GM19099 (cell line): ENCODE results near the gene PDE9A.

Experiments
- POLR2A ChIP-seq: IDR thresholded peaks from 3 replicates; pipeline ENCODE4 v1.6.1; 2011; ENCODE audit warnings: low read depth; ENCODE audit not compliant: insufficient read length; ENCODE audit errors: extremely low read depth

PDE9A gene

DNA sequence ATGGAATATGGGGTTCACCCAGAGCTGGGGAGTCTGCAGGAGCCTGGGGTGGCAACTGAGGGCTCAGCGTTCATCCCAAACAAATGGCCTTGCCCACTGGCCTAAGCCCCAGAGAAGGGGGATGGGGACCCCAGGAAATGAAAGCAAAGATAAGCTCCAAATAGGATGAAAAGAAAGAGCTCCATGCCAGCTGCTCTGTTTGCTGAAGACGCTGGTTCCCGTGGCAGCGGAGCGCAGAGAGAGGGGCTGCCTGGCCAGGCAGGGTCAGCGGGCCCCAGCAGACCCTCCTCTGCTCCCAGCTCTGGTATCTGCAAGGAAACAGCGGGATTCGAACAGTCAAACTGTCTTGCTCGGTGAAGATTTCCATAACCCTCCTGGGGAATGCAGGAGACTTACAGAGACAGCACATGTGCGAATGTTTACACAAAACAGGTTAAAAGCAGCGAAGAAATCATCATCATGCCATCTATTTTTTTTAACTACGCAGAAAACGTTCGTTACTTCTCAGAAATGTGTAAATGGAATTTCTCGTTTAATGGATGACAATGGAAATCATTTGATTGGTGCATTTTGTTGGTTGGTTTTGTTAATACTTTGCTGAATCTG lies 94.4 kb downstream of the PDE9A start:
- no peak for TF ChIP-seq POLR2A

DNA sequence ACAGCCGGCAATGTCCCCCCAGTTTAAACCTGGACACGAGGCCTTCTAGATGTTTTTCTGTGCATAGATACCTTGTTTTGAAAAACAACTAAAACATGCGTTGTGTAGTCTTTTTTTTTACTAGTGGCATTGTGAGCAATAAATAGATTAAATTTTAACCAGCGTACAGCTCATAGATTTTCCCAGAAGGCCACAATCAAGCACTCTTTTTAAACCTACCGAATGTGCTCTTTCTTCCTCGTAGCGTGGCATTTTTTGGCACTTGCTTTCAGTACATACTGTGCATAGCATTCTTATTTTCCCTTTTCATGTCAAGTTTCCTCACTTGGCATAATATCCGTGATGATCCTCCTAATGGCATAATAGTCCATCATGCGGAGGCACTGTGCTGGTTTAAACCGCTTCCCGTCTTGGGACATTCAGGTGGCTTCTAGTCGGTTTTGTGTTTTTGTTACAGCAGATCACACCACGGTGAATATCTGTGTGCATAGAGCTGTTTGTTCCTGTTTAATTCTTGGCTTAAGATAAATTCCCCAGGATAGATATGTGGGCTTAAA lies 95.3 kb downstream of the PDE9A start:
- no peak for TF ChIP-seq POLR2A

DNA sequence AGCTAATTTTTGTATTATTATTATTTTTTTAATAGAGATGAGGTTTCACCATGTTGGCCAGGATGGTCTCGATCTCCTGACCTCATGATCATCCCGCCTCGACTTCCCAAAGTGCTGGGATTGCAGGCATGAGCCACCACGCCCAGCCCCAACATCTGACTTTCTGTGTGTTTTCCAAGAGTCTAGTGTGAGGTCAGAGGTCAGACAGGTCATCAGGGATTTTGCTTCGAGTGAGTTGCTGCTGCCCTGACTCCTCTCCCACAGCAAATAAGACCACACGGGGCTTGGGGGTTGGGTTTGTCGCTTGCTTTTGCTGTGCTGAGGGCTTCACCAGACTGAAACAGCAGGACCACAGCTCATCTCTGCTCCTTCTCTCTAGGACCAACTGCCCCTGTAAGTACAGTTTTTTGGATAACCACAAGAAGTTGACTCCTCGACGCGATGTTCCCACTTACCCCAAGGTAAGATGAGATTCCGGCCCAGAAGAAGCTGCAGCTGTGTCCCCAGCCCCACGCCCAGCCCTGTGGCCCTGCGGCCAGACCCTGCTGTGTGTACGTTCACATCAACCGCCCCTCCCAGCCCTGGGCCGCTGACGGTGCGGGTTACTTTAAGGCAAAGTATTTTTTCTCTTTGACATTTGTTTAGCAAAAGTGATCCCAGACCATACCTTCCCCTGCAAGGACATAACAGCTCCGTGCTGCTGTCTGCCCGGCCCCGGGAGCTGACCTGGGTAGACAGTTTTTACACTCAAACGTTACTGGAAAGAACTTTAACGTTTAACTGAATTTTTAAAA lies 97.5 kb downstream of the PDE9A start:
- TF ChIP-seq POLR2A: no peak

DNA sequence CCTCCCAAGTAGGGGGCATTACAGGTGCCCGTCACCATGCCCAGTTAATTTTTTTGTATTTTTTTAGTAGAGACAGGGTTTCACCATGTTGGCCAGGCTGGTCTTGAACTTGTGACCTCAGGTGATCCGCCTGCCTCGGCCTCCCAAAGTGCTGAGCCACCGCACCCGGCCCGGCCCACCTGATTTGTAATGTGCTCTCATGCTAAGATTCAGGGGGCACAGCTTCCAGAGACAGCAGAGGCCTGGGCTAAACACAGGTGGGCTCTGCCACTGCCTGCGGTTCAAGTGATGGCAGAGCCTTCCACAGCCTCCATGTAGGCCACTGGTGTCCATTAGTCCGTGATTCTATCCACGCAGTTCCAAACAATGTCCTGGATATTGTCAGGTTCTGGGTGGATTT lies 98.4 kb downstream of the PDE9A start:
- TF ChIP-seq POLR2A: no peak

DNA sequence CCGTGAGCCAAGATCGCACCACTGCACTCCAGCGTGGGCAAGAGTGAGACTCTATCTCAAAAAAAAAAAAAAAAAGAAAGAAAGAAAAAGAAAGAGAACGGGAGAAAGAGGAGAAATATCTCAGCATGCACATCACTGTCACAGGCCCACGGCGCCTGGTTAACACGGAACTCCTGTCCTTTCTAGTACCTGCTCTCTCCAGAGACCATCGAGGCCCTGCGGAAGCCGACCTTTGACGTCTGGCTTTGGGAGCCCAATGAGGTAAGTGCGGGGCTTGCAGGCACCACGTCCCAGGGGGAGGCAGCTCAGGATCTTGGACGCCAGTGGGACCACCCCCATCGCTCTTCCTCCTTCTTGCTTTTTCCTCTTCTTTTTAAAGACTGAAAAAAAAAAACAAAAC lies 100.4 kb downstream of the PDE9A start:
- TF ChIP-seq POLR2A: no peak

DNA sequence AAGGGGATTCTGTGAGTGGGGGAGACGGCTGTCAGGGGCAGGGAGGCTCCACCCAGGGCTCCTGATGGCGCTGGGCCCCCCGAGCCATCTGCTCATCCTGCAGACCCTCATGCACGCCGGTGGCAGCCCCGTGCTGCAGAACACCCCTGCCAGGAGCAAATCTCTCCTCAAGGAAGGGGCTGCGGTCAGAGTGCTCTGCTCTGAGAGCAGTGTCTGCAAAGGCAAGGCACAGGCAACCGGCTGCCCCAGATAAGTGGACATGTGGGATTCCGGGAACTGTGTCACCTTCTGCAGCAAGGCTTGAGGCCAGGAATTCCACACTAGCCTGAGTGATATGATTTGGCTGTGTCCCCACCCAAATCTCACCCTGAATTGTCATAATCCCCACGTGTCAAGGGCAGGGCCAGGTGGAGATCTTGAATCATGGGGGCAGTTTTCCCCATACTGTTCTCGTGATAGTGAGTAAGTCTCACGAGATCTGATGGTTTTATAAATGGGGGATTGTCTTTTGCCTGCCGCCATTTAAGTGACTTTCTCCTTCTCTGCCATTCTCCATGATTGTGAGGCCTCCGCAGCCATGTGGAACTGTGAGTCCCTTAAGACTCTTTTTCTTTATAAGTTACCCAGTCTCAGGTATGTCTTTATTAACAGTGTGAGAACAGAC lies 101.0 kb downstream of the PDE9A start:
- TF ChIP-seq POLR2A: no peak

DNA sequence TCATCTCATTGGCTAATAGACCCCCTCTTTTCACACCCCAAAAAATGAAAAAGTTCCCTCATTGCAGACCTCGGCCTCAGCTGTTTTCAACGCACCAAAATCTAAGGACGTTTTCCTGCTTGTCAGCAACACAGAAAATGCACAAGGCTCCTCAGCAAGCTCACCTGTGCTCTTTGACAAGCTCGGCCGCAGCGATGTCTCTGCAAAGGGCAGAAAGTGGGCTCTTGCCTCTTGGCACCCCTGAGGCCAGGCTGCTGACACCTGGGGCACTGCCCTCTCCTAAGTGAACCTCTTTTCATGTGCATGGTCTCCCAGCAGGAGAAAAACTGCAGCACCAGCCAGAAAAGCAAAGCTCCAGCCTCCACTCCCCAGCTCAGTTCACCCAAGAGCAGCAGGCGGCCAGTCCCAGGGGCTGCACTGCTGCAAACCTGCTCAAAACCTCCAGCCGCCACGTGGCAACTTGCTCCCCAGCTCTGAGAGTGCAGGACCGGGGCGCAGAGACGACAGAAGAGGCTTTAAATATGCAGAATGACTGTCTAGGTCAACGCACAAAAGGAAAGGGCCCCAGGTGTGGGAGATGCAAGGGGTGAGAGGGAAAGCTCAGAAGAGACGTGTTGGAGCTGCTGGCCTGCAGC lies 101.7 kb downstream of the PDE9A start:
- no peak for TF ChIP-seq POLR2A

DNA sequence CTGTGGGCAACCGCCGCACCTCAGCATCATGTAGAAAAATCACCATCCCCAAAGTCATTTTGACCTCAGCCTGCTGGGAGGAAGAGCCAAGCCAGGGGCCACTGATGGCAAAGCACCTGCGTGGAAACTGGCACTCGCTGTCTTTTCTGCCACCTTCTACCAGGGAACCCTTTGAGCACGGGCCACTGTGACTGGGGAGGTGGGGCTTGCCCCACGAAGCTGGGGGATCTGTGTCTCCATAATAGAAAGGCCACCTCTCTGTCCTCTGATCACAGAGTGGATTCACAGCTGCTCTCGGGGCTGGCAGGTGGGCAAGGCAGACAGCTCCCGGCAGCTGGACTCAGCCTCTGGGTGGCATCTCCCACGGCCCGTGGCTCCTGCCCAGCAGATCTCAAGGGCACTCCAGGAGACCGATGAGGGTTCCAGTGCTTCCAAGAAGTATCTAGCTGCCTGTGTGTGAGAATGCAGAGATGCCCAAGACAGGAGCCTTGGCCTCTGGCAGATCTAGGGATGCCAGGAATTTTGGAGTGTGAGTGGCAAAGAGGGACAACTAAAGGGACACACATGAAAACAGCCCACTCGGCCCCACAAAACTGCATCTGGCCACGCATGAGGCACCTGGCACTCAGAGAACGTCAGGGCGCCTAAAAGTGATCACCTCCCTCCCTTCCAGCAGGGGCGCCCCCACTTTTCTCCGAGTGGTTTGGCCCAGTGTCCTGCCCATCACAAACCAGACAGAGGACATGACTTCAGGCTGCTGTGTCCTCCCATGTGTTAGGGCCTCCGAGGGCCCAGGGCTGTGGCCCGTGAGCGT lies 102.6 kb downstream of the PDE9A start:
- TF ChIP-seq POLR2A: no peak

DNA sequence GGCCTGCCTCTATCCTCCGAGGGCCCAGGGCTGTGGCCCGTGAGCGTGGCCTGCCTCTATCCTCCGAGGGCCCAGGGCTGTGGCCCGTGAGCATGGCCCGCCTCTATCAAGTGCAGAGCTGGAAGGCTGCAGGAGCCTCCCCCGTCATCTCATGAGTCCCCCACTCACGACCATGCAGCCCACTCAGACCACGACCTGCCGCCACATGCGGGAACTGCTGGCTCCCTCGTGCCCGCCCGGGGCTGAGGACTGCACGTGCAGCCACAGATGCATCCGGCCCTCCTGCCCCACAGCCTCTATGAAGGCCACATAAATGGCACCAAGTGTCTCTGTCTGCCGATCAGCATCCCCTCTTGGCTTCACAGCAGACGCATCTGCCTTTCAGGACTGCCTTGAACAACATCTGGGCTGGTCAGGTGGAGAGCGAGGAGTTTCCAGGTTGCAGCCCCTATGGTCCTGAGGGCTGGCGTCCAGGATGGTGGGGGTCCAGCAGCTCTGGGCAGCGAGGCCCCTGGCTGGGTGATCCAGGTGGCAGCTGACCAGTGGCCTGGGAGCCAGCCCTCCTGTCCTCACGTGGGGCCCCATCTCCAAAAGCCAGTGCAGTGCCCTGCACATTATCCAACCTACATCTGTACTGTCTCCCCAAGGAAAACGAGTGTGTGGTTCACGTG lies 103.3 kb downstream of the PDE9A start:
- no peak for TF ChIP-seq POLR2A

DNA sequence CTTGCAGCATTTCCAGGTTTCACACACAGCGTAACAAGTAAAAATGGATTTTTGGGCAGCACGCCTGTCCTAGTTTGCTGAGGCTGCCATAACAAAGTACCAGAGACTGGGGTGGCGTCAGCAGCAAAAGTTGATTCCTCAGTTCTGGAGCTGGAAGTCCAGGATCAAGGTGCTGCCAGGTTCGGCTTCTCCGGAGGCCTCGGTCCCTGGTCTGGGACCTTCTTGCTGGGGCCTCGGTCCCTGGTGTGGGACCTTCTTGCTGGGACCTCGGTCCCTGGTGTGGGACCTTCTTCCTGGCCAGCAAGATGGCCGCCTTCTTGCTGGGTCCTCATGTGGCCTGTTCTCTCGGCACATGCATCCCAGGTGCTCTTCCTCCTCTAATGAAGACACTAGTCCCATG lies 104.0 kb downstream of the PDE9A start:
- no peak for TF ChIP-seq POLR2A

DNA sequence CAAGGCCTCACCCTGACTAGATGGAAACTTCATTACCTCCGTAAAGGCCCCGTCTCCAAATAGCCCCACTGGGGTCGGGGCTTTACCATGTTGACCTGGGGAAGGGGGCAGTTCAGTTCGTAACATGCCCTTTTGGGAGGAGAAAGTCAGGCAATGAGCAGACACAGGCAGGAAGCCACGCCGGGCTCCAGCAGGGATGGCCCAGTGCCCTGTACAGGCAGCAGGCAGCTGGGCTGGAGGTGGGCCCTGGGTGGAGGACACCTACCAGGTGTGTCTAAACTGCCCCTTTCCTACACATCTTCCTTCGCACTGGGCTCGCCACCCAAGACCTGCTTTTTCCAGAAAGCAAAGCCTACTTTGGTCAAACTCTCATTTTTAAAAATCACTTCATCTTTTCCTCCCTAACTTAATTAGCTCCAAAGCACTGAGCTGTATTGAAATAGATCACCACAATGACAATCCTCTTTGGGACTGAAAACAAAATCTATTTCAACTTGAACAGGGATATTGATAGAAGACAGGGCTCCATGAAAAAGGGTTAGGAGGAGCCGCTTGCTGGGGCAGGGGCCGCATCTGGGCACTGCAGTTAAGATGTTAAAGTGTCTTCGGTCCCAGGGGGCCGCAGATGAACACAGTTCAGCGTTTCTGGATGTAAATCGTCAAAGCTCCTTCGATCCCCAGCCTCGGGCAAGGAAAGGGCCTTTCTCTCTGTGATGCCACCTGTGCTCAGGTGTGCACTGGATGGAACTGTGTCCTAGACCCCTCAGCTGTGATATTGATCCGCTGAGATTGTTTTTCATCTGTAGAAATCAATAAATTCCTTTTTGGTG lies 104.6 kb downstream of the PDE9A start:
- no peak for TF ChIP-seq POLR2A

DNA sequence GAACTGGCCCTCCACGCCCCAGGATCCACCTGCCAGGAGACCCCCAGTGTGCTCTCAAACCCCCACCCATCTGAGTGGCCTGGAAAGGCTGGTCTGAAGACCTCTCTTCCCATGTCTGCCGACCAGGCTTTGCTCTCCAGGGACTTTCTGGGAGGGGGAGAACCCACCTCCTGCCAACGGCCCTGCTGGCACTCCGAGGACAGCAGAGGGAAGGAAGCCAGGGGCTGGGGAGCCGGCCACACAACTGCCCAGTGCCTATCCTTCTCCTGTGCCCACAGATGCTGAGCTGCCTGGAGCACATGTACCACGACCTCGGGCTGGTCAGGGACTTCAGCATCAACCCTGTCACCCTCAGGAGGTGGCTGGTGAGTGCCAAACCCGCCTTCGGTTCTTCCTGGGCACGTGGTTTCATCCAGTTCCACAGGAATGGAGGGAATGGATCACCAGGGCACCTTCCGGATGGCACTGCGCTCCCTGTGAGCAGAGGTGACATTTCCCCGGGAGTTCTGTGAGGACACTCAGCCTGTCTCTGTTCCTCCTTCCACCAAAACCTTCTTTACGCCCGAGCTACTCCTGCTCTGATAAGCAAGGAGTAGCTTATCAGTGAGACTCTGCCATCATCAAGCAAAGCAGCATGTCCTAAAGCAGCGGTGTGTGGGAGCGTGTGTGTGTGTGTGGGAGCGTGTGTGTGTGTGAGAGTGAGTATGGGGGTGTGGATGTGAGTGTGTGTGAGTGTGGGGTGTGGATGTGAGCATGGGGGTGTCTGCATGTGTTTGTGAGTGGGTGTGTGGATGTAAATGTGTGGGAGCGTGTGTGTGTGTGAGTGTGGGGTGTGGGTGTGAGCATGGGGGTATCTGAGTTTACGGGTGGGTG lies 105.5 kb downstream of the PDE9A start:
- no peak for TF ChIP-seq POLR2A
